ENCODE measurements around the gene AARS1. TPM values are rescaled to one million over a fixed set of nuclear protein-coding genes. Genes with fewer than 3 reads are reported as not detected.
"Not testable (repeated sequence)": the region's sequence is repeated elsewhere in the genome, so short reads cannot be mapped to it uniquely, and the experiment has no call there.

Gene AARS1
- total and polyA plus RNA-seq, 10 of the 15 experiments (the other 5 are each of a cell fraction or from before 2014, with no cell fraction given), result 21.5 to 143 (median 96.9) TPM

DNA sequence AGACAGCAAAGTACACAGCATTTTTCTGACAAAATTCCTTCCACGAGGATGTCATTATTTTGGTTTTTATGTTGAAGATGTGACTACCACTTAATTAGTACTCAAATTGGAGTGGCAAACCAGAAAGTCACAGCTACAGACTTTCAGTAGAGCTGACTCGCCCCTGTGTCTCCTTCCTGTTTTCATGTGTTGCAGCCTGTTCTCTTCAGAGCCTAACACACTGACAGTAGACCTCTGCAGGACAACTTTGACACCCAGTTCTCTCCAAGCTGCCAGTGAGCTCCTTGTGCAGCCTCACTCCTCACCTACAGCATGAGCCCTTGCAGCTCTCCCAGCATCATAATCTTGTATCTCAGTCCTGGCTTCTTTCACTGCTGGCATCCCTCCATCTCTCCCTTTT lies 66.7 kb downstream of the AARS1 start:
- H3K9ac ChIP-seq (ENCODE audit: control insufficient read depth, insufficient read depth, low read length); H4K20me1 ChIP-seq (ENCODE audit: control insufficient read depth, insufficient read depth); ATAC-seq; H3K79me2 ChIP-seq (ENCODE audit: control insufficient read depth, insufficient read depth, low read length); RAD21 ChIA-PET (ENCODE audit: unreplicated experiment); H3K4me2 ChIP-seq (ENCODE audit: control insufficient read depth, insufficient read depth); H3K27ac ChIP-seq (ENCODE audit: control insufficient read depth, insufficient read depth); H3K27me3 ChIP-seq (replicated peaks in 1 of 2; ENCODE audit: control insufficient read depth in 2 of 2, insufficient read depth in 2 of 2, low read length in 1 of 2); H3K4me3 ChIP-seq; H3K4me1 ChIP-seq (ENCODE audit: control insufficient read depth, insufficient read depth, low read length); in situ Hi-C loops (cut with MboI); FAIRE-seq; BruUV-seq (replicated peaks); H3K9me3 ChIP-seq (replicated peaks; ENCODE audit: control insufficient read depth, insufficient read depth, low read length); H3K36me3 ChIP-seq (ENCODE audit: control insufficient read depth in 2 of 2, insufficient read depth in 2 of 2, low read length in 1 of 2); DNase-seq (ENCODE audit: low read depth, low spot score); H2AFZ ChIP-seq (ENCODE audit: control insufficient read depth, low read depth, low read length); intact Hi-C loops (cut with micrococcal nuclease; ENCODE audit: unreplicated experiment); SMC1A ChIA-PET (ENCODE audit: uncharacterized antibody, unreplicated experiment); POLR2A ChIA-PET; CTCF ChIA-PET: not testable (repeated sequence)
- WGBS (ENCODE audit: insufficient coverage, insufficient replicate concordance, low lambda C conversion rate, missing lambda C conversion rate), result 58% methylated on average over 2 of the region's 2 CpGs

DNA sequence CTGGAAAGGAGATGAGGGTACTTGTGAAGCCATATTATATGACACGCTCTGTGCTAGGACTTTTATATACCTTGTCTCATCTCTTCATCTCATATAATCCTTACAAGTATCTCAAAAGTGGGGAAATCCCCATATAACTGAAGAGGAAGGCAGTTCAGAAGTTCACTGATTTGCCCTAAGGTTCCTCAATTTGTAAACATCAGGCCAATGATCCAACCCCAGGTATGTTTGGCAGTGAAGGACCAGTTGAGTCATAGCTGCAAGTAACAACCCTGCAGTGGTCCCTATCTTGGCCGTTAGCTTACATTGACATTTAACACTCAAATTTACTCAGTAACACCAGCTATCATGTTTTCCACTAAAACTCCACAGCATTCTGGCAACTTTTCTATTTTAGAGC lies 70.7 kb downstream of the AARS1 start:
- H3K4me2 ChIP-seq (ENCODE audit: control insufficient read depth, insufficient read depth); intact Hi-C loops (cut with micrococcal nuclease; ENCODE audit: unreplicated experiment); H3K36me3 ChIP-seq (ENCODE audit: control insufficient read depth in 2 of 2, insufficient read depth in 2 of 2, low read length in 1 of 2); H4K20me1 ChIP-seq (ENCODE audit: control insufficient read depth, insufficient read depth); BruUV-seq (replicated peaks); H3K27me3 ChIP-seq (replicated peaks in 1 of 2; ENCODE audit: control insufficient read depth in 2 of 2, insufficient read depth in 2 of 2, low read length in 1 of 2); H3K27ac ChIP-seq (ENCODE audit: control insufficient read depth, insufficient read depth); POLR2A ChIA-PET; H3K79me2 ChIP-seq (ENCODE audit: control insufficient read depth, insufficient read depth, low read length); H3K4me1 ChIP-seq (ENCODE audit: control insufficient read depth, insufficient read depth, low read length); FAIRE-seq; H2AFZ ChIP-seq (ENCODE audit: control insufficient read depth, low read depth, low read length); H3K9ac ChIP-seq (ENCODE audit: control insufficient read depth, insufficient read depth, low read length); CTCF ChIA-PET; RAD21 ChIA-PET (ENCODE audit: unreplicated experiment); H3K4me3 ChIP-seq; H3K9me3 ChIP-seq (replicated peaks; ENCODE audit: control insufficient read depth, insufficient read depth, low read length); DNase-seq (ENCODE audit: low read depth, low spot score); ATAC-seq; SMC1A ChIA-PET (ENCODE audit: uncharacterized antibody, unreplicated experiment): not testable (repeated sequence)
- 94% methylated on average over 2 of the region's 2 CpGs for WGBS (ENCODE audit: insufficient coverage, insufficient replicate concordance, low lambda C conversion rate, missing lambda C conversion rate)
- in situ Hi-C loops (cut with MboI), result loop anchor here (5.0 kb wide), 1 partner anchor 66 kb away; no protein-coding TSS in a partner anchor

DNA sequence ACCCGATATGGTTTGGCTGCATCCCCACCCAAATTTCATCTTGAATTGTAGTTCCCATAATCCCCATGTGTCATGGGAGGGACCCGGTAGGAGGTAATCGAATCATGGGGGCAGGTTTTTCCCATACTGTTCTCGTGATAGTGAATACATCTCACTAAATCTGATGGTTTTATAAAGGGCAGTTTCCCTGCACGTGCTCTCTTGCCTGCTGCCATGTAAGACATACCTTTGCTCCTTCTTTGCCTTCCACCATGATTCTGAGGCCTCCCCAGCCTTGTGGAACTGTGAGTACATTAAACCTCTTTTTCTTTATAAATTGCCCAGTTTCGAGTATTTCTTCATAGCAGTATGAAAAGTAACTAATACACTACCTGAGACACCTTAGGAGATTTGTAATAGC lies 82.9 kb downstream of the AARS1 start:
- WGBS (ENCODE audit: insufficient coverage, insufficient replicate concordance, low lambda C conversion rate, missing lambda C conversion rate), result 97% methylated on average over 6 of the region's 6 CpGs
- SMC1A ChIA-PET (ENCODE audit: uncharacterized antibody, unreplicated experiment); RAD21 ChIA-PET (ENCODE audit: unreplicated experiment); H3K36me3 ChIP-seq (ENCODE audit: control insufficient read depth in 2 of 2, insufficient read depth in 2 of 2, low read length in 1 of 2); POLR2A ChIA-PET; H3K9me3 ChIP-seq (replicated peaks; ENCODE audit: control insufficient read depth, insufficient read depth, low read length); in situ Hi-C loops (cut with MboI); H3K4me3 ChIP-seq; H3K4me1 ChIP-seq (ENCODE audit: control insufficient read depth, insufficient read depth, low read length); H3K27ac ChIP-seq (ENCODE audit: control insufficient read depth, insufficient read depth); ATAC-seq; BruUV-seq (replicated peaks); DNase-seq (ENCODE audit: low read depth, low spot score); H2AFZ ChIP-seq (ENCODE audit: control insufficient read depth, low read depth, low read length); H3K79me2 ChIP-seq (ENCODE audit: control insufficient read depth, insufficient read depth, low read length); CTCF ChIA-PET; H3K9ac ChIP-seq (ENCODE audit: control insufficient read depth, insufficient read depth, low read length); FAIRE-seq; H3K27me3 ChIP-seq (replicated peaks in 1 of 2; ENCODE audit: control insufficient read depth in 2 of 2, insufficient read depth in 2 of 2, low read length in 1 of 2); intact Hi-C loops (cut with micrococcal nuclease; ENCODE audit: unreplicated experiment); H3K4me2 ChIP-seq (ENCODE audit: control insufficient read depth, insufficient read depth); H4K20me1 ChIP-seq (ENCODE audit: control insufficient read depth, insufficient read depth): not testable (repeated sequence)

DNA sequence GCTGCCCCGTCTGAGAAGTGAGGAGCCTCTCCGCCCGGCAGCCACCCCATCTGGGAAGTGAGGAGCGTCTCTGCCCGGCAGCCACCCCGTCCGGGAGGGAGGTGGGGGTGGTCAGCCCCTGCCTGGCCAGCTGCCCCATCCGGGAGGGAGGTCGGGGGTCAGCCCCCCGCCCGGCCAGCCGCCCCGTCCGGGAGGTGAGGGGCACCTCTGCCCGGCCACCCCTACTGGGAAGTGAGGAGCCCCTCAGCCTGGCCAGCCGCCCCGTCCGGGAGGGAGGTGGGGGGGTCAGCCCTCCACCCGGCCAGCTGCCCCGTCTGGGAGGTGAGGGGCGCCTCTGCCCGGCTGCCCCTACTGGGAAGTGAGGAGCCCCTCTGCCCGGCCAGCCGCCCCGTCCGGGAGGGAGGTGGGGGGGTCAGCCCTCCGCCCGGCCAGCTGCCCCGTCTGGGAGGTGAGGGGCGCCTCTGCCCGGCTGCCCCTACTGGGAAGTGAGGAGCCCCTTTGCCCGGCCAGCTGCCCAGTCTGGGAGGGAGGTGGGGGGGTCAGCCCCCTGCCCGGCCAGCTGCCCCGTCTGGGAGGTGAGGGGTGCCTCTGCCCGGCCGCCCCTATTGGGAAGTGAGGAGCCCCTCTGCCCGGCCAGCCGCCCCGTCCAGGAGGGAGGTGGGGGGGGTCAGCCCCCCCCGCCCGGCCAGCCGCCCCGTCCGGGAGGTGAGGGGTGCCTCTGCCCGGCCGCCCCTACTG lies 84.5 kb downstream of the AARS1 start:
- H3K9me3 ChIP-seq (replicated peaks; ENCODE audit: control insufficient read depth, insufficient read depth, low read length); H3K9ac ChIP-seq (ENCODE audit: control insufficient read depth, insufficient read depth, low read length); CTCF ChIA-PET; ATAC-seq; H3K27me3 ChIP-seq (replicated peaks in 1 of 2; ENCODE audit: control insufficient read depth in 2 of 2, insufficient read depth in 2 of 2, low read length in 1 of 2); H3K4me3 ChIP-seq; H4K20me1 ChIP-seq (ENCODE audit: control insufficient read depth, insufficient read depth); H3K36me3 ChIP-seq (ENCODE audit: control insufficient read depth in 2 of 2, insufficient read depth in 2 of 2, low read length in 1 of 2); RAD21 ChIA-PET (ENCODE audit: unreplicated experiment); POLR2A ChIA-PET; H2AFZ ChIP-seq (ENCODE audit: control insufficient read depth, low read depth, low read length); SMC1A ChIA-PET (ENCODE audit: uncharacterized antibody, unreplicated experiment); BruUV-seq (replicated peaks); in situ Hi-C loops (cut with MboI); H3K27ac ChIP-seq (ENCODE audit: control insufficient read depth, insufficient read depth); intact Hi-C loops (cut with micrococcal nuclease; ENCODE audit: unreplicated experiment); FAIRE-seq; H3K79me2 ChIP-seq (ENCODE audit: control insufficient read depth, insufficient read depth, low read length); H3K4me2 ChIP-seq (ENCODE audit: control insufficient read depth, insufficient read depth); H3K4me1 ChIP-seq (ENCODE audit: control insufficient read depth, insufficient read depth, low read length); DNase-seq (ENCODE audit: low read depth, low spot score): not testable (repeated sequence)
- WGBS (ENCODE audit: insufficient coverage, insufficient replicate concordance, low lambda C conversion rate, missing lambda C conversion rate), result 95% methylated on average over 14 of the region's 46 CpGs
